ENCODE measurements around the gene RBBP4.
"Not testable (repeated sequence)": the region's sequence is repeated elsewhere in the genome, so short reads cannot be mapped to it uniquely, and the experiment has no call there.

The RBBP4 gene

GRCh38 chr1:32636914-32637645, 13.9 kb upstream of the RBBP4 start:
- Histone ChIP-seq H2AFZ (ENCODE audit: low read length) (no peak overlapping the region), H3K9ac (ENCODE audit: low read length) (no peak overlapping the region), H3K9me3 (replicated peaks; ENCODE audit: insufficient read depth, low read length) (no peaks in the 10 kb centered on the region), H3F3A (ENCODE audit: insufficient read depth, low read length) (no peaks in the 10 kb centered on the region), H3K4me1 (ENCODE audit: low read length) (no peaks in the 10 kb centered on the region), H3K27me3 (replicated peaks; ENCODE audit: insufficient read depth, low read length) (no peaks in the 10 kb centered on the region), H3K9me2 (replicated peaks; ENCODE audit: insufficient read depth, low read length) (no peaks in the 10 kb centered on the region), H3K36me3 (replicated peaks; ENCODE audit: insufficient read depth, low read length) (peaks cover 8% of the 10 kb centered on the region; the same call in 1 of the 2 replicates), H3K4me2 (ENCODE audit: low read depth, low read length) (no peak overlapping the region), H4K20me1 (ENCODE audit: insufficient read depth, low read length) (no peaks in the 10 kb centered on the region), H3K27ac (ENCODE audit: low read length) (no peak overlapping the region), H3K79me2 (ENCODE audit: low read length) (peaks cover 91% of the 10 kb centered on the region), H3K4me3 (ENCODE audit: low read length) (no peak overlapping the region)
- no peak for DNase-seq
- no peak for TF ChIP-seq EZH2phosphoT487 (IDR thresholded peaks at IDR 0.05; ENCODE audit: low read length)
- no peak for TF ChIP-seq CTCF (IDR thresholded peaks at IDR 0.05; ENCODE audit: low read length)
- no peak for TF ChIP-seq EZH2 (optimal IDR thresholded peaks at IDR 0.05; ENCODE audit: low read depth, low read length)

- no peak overlapping the region for H3K27ac ChIP-seq (ENCODE audit: low read length)
- H3K79me2 ChIP-seq (ENCODE audit: low read length): peaks cover 95% of the 10 kb centered on the region
Measured at GRCh38 chr1:32639489-32640075, 11.4 kb upstream of the RBBP4 start.

GRCh38 chr1:32642292-32642827, 8.6 kb upstream of the RBBP4 start:
- not testable (repeated sequence) for H3K9ac ChIP-seq (ENCODE audit: low read length); DNase-seq

More at GRCh38 chr1:32639489-32640075, 11.4 kb upstream of the RBBP4 start:
- TF ChIP-seq CTCF (IDR thresholded peaks at IDR 0.05; ENCODE audit: low read length) (no peak), EZH2 (optimal IDR thresholded peaks at IDR 0.05; ENCODE audit: low read depth, low read length) (no peak), EZH2phosphoT487 (IDR thresholded peaks at IDR 0.05; ENCODE audit: low read length) (no peak)
- Histone ChIP-seq H4K20me1 (ENCODE audit: insufficient read depth, low read length) (no peaks in the 10 kb centered on the region), H3K27me3 (replicated peaks; ENCODE audit: insufficient read depth, low read length) (no peaks in the 10 kb centered on the region), H3K4me3 (ENCODE audit: low read length) (no peak overlapping the region), H3K4me2 (ENCODE audit: low read depth, low read length) (no peak overlapping the region), H3K9ac (ENCODE audit: low read length) (no peak overlapping the region), H3K4me1 (ENCODE audit: low read length) (no peaks in the 10 kb centered on the region), H3F3A (ENCODE audit: insufficient read depth, low read length) (no peaks in the 10 kb centered on the region), H3K9me2 (replicated peaks; ENCODE audit: insufficient read depth, low read length) (no peaks in the 10 kb centered on the region), H3K9me3 (replicated peaks; ENCODE audit: insufficient read depth, low read length) (no peaks in the 10 kb centered on the region), H3K36me3 (replicated peaks; ENCODE audit: insufficient read depth, low read length) (no peaks in the 10 kb centered on the region), H2AFZ (ENCODE audit: low read length) (no peak overlapping the region)
- DNase-seq: no peak

GRCh38 chr1:32644426-32644825, 6.6 kb upstream of the RBBP4 start:
- H3K4me3 ChIP-seq (ENCODE audit: low read length): no peak overlapping the region
- no peaks in the 10 kb centered on the region for H3K36me3 ChIP-seq (replicated peaks; ENCODE audit: insufficient read depth, low read length)
- no peaks in the 10 kb centered on the region for H3F3A ChIP-seq (ENCODE audit: insufficient read depth, low read length)
- no peaks in the 10 kb centered on the region for H3K4me1 ChIP-seq (ENCODE audit: low read length)
- no peak overlapping the region for H3K27ac ChIP-seq (ENCODE audit: low read length)
- TF ChIP-seq EZH2phosphoT487 (IDR thresholded peaks at IDR 0.05; ENCODE audit: low read length): no peak
- no peak for TF ChIP-seq CTCF (IDR thresholded peaks at IDR 0.05; ENCODE audit: low read length)
- no peak for TF ChIP-seq EZH2 (optimal IDR thresholded peaks at IDR 0.05; ENCODE audit: low read depth, low read length)
- no peak overlapping the region for H3K9ac ChIP-seq (ENCODE audit: low read length)
- no peaks in the 10 kb centered on the region for H3K9me3 ChIP-seq (replicated peaks; ENCODE audit: insufficient read depth, low read length)
- no peak overlapping the region for H3K4me2 ChIP-seq (ENCODE audit: low read depth, low read length)
- no peaks in the 10 kb centered on the region for H4K20me1 ChIP-seq (ENCODE audit: insufficient read depth, low read length)
- no peaks in the 10 kb centered on the region for H3K9me2 ChIP-seq (replicated peaks; ENCODE audit: insufficient read depth, low read length)
- no peak overlapping the region for H2AFZ ChIP-seq (ENCODE audit: low read length)
- no peak for DNase-seq
- no peaks in the 10 kb centered on the region for H3K27me3 ChIP-seq (replicated peaks; ENCODE audit: insufficient read depth, low read length)
- H3K79me2 ChIP-seq (ENCODE audit: low read length): peaks cover 93% of the 10 kb centered on the region

More at GRCh38 chr1:32642292-32642827, 8.6 kb upstream of the RBBP4 start:
- H3K36me3 ChIP-seq (replicated peaks; ENCODE audit: insufficient read depth, low read length); H4K20me1 ChIP-seq (ENCODE audit: insufficient read depth, low read length); H3K9me2 ChIP-seq (replicated peaks; ENCODE audit: insufficient read depth, low read length); H3K27me3 ChIP-seq (replicated peaks; ENCODE audit: insufficient read depth, low read length); H2AFZ ChIP-seq (ENCODE audit: low read length); H3K4me2 ChIP-seq (ENCODE audit: low read depth, low read length); H3K4me1 ChIP-seq (ENCODE audit: low read length); H3K9me3 ChIP-seq (replicated peaks; ENCODE audit: insufficient read depth, low read length); H3K4me3 ChIP-seq (ENCODE audit: low read length); H3K27ac ChIP-seq (ENCODE audit: low read length); H3F3A ChIP-seq (ENCODE audit: insufficient read depth, low read length): not testable (repeated sequence)
- H3K79me2 ChIP-seq (ENCODE audit: low read length): peaks cover 94% of the 10 kb centered on the region
